GM12892 (cell line): ENCODE measurements around the gene SLC5A8.

ENCODE experiments used
- POLR2A ChIP-seq: IDR thresholded peaks from 2 replicates; pipeline ENCODE4 v1.6.1; 2011; ENCODE audit warnings: low read depth, low read length, control low read depth
- POLR2AphosphoS5 ChIP-seq: IDR thresholded peaks from 2 replicates; pipeline ENCODE4 v1.6.1; 2011; ENCODE audit warnings: low read depth, low read length, control low read depth

DNA sequence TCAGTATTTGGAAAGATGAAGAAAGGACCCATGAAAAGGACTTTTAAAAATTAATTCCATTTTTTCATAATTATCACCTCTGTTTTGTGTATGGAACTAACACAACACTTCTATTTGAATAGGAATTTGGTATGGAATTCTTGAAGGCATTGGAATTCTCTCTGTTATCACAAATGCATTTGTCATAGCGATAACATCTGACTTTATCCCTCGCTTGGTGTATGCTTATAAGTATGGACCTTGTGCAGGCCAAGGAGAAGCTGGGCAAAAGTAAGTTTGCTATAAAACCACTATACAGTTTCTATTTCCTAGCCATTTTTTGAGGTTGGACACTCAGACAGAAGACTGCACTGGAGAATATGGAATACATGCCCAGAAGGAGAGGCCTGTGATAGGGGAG lies 98.6 kb downstream of the SLC5A8 start:
- no peak for TF ChIP-seq POLR2A
- TF ChIP-seq POLR2AphosphoS5, result no peak
